ENCODE results near the gene CIITA.
A peak's percentile ranks its signal among the peaks of the same experiment; 100 is the strongest.
"Not testable (repeated sequence)": the region's sequence is repeated elsewhere in the genome, so short reads cannot be mapped to it uniquely, and the experiment has no call there.

Gene CIITA

DNA sequence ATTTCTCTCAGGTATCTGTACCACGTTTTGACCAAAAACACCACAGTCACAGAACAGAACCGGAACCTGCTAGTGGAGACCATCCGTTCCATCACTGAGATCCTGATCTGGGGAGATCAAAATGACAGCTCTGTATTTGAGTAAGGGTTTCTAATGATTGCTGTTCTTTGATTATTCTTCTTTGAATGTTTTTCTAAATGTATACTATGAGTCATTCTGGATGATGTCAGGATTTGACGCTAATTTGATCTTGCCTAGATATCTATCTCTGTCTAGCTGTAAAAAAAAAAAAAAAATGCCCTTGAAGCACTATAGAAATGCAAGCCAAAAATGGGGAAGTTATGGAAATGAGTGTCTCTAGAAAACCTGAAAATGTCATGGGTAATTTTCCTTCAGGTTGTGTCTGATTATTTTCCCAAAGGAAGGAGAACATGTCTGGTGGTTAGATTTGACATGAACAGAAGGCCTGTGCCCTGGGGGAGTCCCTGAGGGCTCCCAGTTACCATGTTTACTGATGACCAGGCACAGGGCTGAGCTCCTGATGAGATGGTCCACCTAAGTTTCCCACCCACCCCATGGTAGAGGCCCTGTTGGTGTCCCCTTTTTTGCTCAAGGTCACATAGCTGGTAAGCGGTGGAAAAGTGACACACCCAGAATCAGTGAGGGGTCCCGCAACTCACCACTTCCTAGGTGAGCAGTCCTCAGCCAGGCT lies 80.9 kb downstream of the CIITA start:
- DNase-seq, result no peak

DNA sequence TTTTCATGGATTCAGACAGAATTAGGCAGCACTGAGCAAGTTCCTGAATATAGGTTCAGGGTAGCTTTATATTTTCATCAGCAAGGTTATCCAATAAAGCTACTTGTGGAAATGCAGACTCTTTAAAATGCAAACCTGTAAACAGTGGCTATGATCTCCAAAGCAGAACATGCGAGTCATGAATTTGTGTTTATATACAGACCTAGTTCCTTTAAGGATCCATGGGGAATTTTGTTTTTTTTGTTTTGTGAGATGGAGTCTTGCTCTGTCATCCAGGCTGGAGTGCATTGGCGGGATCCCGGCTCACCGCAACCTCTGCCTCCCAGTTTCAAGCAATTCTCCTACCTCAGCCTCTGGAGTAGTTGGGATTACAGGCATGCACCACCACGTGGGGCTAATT lies 82.2 kb downstream of the CIITA start:
- no peak for DNase-seq

DNA sequence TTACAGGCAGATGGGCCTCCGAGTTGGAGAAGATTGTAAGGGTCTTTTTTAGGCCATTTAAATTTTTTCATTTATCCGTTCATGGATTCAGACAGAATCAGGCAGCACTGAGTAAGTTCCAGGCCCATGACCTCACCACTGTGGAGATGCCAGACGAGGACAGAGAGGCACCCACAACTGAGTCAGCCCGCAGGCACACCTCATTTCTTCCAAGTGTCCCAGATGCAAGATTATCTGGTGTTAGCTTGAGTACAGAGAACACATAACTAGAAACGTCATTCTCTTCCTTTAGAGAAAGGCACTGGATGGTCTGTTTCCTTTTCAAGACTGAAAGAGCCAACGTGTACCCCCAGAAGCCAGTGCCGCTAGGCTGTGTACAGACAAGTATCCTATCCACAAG lies 84.2 kb downstream of the CIITA start:
- no peak for DNase-seq

DNA sequence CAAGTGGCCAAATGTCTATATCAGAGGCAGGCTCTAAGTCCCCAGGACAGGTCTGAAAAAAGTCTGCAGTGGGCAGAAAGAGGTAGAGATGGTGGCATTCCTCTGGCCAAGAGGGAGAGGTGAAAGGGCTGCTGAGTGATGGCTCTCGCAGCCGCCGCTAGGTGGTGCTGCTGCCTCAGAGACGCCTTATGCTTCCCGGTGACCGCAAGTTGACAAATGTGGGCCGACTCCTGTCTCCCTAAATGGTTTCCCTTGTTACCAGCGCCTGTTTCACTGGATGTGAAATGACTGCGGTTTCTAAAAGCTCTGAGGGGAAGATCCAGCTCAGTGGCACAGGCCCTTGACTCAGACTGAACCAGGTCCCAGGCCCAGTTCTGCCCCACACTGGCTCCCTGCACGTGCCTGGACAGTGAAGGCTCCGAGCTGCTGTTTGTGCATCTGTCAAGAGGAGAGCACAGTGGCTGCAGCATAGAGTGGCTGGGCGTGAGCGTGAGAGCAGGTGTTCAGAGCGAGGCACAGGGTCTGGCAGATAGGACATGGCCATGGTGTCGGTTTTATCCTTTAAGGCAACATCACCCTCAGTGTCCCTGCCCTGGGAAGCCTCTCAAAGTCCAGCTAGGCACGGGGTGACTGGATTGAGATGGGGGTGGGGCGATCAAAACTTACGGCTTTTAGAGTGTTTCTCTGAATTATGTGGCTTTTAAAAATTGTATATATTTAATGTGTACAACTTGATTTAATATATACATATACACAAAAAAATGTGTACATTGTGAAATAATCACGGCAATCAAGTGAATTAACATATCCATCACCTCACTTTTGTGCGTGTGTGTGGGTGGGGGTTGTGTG lies 87.3 kb downstream of the CIITA start:
- DNase-seq, result no peak

DNA sequence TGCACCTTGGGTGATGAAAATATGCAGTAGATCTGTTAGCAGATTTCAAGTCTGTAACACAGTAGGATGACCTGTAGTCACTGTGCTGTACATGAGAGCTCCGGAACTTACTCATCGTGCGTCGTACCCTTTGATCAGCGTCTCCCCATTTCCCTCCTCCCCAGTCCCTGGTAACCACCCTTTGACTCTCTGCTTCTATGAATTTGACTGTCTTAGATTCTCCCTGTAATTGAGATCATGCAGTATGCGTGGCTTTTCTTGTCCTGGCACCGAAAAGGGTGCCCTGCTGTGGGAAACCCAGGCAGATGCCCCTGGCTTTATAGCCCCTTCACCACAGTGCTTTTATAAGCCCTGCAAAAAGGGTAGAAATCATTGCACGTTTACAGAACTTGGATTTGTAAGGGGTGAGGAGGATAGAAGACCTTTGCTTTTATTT lies 87.9 kb downstream of the CIITA start:
- DNase-seq, result no peak

DNA sequence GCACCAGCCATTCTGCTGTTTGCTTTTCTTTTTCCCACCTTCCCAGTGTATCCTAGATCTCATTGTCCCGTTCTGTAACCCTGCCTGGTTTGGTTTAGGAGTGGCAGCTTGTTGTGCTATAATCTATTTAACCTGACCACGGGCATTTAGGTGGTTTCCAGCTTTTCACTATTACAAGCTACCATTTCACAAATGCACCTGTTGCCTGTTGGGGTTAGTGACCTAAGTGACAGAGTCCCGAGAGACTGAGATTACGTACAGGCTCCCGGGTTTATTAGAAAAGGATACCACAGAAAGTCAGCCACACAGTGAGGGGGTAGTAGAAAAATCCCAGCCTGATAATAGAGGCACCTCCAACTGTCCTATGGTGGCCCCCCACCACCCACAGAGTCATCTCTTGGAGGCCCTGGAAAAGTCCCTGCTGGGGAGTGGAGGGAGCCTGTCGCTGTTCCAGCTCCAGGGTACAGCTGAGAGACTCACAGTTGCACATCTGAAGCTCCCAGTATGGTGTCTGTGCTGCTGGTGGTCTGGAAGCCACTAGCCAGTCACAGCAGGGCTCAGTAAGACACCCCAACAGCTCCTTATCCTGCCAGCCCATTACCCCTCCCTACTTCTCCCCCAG lies 88.5 kb downstream of the CIITA start:
- no peak for DNase-seq

DNA sequence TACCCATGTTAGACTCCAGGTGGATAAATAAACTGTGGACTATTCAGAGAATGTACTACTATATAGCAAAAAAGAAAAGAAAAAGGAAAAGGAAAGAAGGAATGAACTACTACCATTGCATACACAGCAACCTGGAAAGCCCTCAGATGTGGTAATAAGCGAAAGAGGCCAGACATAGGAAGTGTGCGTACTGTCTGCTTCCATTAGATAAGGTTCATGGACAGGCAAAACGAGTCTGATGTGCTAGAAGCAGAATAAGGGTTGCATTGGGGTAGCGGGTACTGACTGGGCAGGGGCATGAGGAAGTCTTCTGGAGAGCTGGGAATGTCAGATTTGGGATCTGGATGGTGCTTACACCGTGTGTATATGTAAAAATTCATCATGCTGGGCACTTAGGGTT lies 89.1 kb downstream of the CIITA start:
- DNase-seq, result no peak

DNA sequence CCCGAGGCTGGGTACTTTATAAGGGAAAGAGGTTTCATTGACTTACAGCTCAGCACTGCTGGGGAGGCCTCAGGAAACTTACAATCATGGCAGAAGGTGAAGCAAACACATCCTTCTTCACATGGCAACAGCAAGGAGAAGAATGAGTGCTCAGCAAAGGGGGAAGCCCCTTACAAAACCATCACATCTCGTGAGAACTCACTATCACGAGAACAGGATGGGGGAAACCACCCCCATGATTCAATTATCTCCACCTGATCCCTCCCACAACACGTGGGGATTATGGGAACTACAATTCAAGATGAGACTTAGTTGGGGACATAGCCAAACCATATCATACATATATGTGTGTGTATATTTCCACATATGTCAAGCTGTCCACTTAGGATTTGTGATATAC lies 89.6 kb downstream of the CIITA start:
- DNase-seq, result not testable (repeated sequence)

DNA sequence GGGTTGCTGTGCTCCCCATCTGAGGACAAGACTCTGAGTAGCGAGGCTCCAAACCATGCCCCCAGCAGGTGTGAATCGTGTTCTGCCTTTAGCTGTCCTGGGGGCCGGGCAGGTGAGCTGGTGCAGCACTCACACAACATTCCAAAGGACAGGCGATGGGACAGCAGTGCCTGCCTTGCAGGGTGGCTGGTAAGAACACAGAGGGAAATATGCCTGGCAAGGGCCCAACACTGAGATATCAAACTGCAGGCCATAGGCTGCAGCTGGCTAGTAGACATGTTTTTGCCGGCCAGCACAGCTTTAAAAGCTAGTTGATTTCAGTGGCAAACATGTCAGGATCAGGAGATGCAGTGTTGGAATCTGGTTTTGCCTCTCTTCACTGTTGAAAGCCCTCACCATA lies 91.0 kb downstream of the CIITA start:
- DNase-seq, result no peak

DNA sequence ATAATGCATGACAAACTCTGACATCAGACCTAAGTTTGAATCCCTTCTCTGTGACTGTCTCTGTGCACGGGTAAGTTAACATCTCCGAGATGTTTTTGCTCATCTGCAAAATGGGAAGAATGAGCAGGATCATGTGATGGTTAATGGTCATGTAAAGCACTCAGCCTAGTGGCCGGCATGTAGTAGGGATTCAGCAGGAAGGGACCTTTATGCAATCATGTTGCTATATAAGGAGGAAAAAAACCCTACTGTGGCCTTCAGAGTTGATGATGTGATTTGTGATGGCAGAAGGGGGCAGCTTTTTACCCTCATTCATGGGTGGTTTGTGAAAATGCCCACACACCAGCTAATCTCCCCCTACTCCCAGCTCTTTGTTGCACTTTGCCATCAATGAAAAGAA lies 91.5 kb downstream of the CIITA start:
- DNase-seq, result no peak

DNA sequence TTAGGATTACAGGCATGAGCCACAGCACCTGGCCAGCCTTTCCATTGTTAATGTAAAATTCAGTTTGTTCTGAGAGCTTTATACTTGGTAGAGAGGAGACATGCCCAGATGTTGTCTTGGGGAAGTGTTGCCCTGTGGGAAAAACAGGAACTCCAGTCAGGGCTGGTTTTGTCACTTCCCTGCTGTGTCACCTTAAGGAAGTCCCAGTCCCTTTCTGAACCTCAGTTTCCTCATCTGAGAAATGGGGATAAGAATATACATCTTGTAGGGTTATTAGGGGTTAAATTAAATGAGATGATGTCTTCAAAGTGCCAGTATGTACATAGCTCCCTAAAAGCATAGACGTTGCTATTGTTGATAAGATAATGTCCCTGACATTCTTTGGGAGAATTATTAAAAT lies 92.6 kb downstream of the CIITA start:
- no peak for DNase-seq

DNA sequence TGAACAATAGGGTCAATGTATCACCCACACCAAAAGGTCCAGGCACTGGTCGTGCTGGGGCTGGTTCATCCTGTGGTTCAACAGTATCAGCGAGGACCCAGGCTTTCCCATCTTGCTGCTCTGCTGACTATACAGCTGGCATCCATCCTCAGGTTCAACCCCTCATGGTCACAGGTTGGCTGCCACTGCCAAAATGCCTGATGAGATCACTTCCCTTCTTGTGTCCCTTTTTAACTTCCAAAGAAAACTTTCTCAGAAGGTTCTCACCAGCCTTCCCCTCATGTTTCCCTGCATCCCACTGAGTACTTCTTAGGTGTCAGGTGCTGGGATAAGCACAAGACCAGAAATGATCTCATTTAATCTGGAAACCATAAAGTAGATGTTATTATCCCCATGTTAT lies 93.1 kb downstream of the CIITA start:
- no peak for DNase-seq

DNA sequence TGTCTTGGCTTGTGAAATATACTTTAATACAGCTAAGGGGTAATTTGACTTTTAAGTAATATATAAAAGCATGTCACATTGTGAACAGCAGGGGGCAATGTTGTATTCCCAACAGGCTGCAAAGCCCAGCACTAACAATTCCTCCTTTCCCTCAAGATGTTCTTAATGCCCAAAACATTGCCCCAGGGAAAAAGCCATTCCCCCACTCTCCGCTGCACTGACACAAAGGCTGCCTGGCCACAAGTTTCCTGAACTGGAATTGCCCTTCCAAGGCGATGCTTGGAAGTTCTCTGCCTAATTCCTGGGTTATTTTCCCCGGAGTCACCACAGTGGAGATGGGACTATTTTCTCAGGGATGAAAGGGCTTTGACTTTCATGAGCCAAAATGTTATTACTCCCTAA lies 94.6 kb downstream of the CIITA start:
- peak; percentile 18 for DNase-seq

DNA sequence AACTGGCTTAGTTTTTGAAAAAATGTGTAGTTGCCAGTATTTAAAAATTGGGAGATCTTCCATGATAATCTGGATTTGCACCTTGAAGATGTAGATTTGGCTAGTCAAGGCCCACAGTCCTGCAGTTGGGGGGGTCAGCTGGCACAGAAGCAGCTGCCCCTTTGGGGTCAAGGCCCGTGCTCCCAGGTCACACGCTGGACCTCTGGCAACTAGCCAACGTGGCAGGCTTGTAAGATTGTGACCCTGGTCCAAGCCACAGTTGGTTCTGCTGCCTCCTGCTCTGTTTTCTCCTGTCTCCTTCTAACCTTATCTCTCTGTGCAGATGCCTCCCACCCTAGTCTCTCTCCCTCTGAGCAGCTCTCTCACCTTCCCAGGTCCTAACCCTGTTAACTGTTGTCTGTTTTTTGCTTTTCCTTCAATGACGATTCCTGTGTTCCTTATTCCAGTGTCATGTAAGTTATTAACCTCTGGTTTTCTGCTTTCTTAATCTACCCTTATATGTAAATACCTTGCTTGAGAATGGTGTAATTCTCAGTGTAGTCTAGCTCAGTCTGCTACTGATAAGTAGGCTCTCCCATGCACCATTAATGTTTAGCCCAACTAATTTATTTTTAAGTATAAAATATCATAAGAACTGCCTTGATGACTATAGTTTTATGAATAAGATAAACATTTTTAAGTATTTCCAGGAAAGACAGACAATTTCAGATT lies 95.3 kb downstream of the CIITA start:
- no peak for DNase-seq

DNA sequence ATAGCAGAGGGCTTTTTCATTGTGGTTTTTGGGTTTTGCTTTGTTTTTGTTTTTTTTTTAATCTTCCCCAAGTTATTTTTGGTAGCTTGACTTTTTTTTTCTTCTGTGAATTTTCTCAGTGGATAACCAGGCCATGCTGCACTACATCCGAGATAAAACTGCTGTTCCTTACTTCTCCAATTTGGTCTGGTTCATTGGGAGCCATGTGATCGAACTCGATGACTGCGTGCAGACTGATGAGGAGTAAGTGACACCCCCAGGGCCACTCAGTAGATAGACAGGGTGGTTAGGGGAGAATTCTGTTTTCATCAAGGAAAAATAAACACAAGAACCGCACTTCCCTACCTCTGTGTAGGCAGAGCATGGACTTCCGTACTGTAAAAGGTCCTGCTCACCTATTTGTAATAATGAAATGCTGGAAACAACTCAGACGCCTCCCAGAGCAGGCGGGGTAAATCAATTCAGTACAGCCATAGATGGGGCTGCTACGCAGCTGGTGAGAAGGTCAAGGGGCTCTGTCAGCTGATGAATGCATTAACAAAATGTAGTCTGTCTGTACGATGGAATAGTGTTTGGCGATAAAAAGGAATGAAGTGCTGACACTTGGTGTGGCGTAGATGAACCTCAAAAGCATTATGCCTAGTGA lies 95.9 kb downstream of the CIITA start:
- DNase-seq, result no peak

DNA sequence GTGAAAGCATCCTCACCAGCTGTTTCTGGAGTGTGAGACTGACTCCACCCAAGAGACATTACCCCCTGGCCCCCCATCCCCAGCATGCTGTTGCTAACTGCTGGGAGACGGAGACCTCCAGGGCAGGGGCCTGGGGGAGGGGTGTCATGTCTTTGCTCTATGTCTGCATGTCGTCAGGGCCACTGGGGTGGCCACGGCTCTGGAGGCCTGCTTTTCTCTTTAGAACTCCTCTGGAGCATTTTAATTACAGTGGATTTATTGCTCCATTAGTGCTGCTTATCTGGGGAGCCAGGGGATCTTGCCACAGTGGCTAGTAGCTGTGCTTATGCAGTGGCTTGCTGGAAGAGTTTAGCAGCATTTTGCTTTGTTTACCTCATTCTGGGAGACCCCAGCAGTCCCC lies 99.6 kb downstream of the CIITA start:
- DNase-seq, result no peak

DNA sequence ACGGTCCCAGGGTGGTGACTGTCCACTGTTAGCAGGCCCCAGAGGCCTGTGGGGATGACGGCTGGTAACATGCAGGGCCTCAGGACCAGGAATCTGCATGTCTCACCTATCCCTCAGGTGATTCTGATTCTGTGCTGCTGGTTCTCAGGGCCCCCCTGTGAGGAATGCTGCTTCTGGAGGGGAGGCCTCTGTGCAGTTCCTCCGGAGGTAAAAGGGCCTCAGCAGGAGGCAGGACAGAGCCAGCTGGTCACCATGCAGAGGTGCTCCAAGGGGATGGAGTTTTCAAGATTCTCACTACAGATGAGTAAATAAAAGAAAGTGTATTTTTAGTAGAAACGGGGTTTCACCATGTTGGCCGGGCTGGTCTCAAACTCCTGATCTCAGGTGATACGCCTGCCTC lies 101.1 kb downstream of the CIITA start:
- no peak for DNase-seq

DNA sequence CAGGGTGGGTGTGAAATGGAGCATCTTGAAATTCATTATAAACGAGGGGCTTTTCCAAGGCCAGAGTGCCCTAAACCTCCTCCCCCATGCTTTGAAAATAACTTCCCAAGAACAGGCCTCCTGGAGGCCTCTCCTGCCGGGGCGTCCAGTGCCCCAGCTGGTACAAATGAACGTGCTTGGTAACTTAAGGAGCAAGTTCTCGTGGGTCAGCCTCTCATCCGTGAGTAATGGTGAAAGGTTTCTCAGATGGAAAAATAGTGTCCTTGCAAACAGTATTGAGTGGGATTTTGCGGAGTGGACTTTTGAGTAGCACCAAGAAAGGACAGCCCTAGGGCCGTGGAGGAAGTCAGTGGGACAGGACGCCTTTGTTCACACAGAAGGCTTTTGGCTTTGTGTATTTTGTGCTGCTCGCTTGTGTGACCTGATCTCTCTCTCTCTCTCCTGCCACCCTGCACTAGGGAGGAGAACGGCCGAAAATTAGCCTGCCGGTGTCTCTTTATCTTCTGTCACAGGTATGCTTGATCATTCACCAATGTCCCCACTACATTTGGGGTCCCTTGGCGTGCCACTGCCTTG lies 102.0 kb downstream of the CIITA start:
- DNase-seq, result no peak

DNA sequence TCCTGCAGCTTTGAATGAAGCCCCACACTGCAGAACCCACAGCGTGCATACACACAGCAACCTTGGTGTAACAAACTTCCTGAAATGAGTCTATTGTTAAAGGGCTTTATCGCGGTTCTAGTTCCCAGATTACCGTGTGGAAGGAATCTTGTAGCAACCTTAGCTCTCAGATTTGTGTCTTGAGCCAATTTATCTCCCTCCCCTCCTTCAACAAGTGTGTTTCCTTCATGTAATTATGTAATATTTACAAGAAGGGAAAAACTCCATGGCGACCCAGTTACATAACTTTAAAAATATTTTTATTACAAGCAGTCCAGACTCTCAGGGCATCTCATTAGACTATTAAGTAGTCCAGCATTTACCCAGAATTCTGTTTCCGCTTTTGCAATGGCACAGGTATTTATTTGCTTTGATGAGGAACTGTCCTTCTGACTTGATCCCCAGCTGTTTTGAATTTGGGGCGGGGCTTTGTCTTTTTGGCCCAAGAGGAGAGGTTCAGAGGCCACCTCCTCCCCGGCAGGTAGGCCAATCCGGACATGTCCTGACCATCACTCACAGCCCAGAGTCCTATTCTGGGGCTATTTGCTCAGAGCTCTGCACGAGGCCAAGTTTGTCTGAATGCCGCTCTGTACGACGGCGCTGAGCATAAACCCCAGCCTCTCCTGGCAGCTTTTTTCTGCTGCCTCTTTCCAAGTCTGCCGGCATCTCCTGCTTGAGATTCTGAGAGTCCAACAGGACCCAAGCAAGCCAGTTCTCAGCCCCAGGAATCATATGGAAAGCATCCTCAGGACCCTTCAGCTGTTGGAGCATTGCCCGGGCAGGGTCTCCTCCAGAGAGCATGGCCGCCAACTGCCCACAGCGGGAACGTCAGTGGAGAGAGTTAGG lies 103.0 kb downstream of the CIITA start:
- no peak for DNase-seq

DNA sequence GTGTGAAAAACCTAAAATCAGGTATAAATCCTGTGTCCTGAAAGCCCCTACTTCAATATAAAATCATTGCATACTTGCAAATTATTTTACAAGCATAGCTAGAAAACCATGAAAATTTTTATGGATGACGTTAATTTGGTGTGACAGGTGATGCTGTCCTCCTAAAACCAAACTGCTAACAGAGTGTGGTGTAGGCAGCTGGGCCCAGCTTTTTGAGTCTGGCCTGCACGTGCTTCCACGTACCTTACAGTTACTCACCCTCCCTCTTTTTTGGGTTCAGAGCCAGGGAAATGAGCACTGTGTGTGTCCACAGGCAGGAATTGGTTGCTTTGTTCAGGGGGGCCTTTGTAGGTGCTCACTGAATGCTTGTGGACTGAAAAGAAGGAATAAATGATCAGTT lies 103.8 kb downstream of the CIITA start:
- DNase-seq, result no peak

DNA sequence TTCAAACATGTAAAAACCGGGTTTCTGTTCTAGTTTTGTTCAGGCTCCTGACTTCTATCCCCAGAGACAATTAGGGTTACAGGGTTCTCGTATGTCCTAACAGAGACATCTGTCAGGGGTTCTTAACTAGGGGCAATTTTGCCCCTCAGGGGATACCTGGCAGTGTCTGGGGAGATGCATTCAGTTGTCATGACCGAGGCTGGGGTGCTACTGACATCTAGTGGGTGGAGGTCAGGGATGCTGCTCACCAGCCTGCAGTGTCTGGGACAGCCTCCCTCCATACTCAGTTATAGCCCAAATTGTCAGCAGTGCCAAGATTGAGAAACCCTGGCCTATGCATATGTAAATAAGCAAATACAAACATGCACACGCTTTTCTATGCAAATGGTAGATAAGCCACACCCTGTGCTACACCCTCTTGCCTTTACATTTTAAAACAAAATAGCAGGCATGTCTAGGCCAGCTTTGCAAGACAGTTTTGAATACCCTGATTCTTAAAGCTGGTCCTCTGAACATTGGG lies 104.8 kb downstream of the CIITA start:
- no peak for DNase-seq
